NCI-H1105 treated with DMSO at 0.1 percent for 48 hours (cell line): Measurements from ENCODE around the gene LCN6.
"Not testable (repeated sequence)": the region's sequence is repeated elsewhere in the genome, so short reads cannot be mapped to it uniquely, and the experiment has no call there.

Experiments
- DNase-seq: peaks from one replicate; lab custom pipeline; 2025; lab: John Stamatoyannopoulos, UW

Gene LCN6

DNA sequence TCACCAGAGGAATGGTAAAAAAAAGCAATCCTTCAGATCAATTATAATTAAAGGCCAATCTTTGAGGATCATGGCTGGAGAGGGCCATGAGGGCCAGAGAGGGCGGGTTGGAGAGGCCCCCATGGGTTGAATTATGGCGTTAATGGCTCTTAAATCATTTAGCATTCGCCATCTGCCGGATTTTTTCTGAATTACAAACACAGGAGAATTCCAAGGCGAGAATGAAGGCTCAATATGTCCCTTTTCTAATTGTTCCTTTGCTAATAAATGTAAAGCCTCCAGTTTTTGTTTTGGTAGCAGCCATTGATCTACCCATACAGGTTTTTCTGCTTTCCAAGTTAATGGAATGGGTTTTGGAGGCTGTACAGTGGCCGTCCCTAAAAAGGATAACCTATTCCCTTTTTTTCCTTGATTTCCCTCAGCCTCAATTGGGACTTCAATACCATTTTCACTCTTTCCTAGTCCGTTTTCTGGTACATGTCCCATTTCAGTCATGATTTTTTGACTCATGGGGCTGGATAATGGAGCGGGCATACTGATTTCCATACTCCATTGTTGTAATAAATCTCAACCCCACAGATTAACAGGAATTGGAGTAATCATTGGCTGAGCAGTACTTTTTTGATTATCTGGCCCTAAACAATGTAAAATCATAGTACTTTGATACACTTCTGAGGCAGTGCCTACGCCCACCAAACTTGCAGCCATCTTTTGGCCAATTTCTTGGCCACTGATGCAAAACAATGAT, 36.1 kb upstream of the LCN6 start:
- peak; percentile 13 for DNase-seq

GRCh38 chr9:136782452-136782851, 34.1 kb upstream of the LCN6 start:
- no peak for DNase-seq

- DNase-seq, result no peak
Measured at GRCh38 chr9:136779808-136780207, 31.5 kb upstream of the LCN6 start.

DNA sequence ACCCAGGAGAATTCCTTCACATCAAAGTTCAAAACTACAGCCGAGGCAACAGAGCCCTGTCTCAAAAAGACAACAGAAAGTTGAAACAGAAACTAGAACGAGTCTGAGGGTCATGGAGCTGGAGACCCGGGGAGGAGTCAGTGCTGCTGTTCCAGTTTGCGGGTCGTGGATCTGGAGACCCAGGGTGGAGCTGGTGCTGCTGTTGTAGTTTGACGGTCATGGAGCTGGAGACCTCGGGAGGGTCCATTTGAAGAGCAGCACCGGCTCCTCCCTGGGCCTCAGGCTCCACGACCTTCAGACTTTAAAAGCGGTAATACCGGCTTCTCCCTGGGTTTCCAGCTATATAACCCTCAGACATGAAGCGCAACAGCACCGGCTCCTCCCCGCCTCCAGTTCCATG, 29.0 kb upstream of the LCN6 start:
- DNase-seq, result no peak

GRCh38 chr9:136776947-136777346, 28.6 kb upstream of the LCN6 start:
- no peak for DNase-seq

GRCh38 chr9:136775191-136775590, 26.9 kb upstream of the LCN6 start:
- DNase-seq, result no peak

- no peak for DNase-seq
Measured at GRCh38 chr9:136774416-136775045, 26.2 kb upstream of the LCN6 start.

DNA sequence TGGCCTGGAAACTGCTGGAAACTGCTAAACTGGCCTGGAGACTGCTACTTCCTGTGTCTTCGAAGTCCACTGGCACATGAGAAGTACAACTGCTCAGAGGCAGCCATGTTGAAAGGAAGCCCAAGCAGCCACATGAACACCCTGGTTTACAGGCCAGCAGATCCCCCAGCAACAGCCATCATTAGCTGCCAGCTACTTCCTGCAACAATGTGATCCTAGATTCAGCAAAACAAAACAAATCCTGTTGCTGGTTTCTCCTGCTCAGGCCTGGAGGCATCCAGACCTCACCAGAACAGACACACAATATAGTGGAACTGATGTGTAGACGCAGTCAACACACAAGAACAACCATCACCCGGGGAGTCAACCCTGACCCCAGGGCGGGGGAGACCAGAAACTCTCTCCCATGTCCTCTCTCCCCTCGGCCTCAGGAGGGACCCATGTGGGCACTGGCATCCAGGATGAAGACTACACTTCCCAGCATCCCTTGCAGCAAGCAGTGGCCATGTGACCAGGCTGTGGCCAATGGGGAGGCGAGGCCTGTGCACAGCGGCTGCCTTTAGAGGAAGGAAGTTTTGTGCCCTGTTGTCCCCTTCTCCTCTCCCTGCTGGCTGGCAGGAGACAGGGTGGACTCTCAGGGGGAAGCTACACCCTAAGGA, 25.2 kb upstream of the LCN6 start:
- no peak for DNase-seq

- DNase-seq, result no peak
Measured at GRCh38 chr9:136771907-136772415, 23.6 kb upstream of the LCN6 start.

- no peak for DNase-seq
Measured at GRCh38 chr9:136769710-136770191, 21.4 kb upstream of the LCN6 start.

- DNase-seq, result peak; percentile 66
Measured at GRCh38 chr9:136766410-136767120, 18.2 kb upstream of the LCN6 start.

GRCh38 chr9:136765745-136766409, 17.6 kb upstream of the LCN6 start:
- not testable (repeated sequence) for DNase-seq

GRCh38 chr9:136765041-136765440, 16.7 kb upstream of the LCN6 start:
- no peak for DNase-seq

DNA sequence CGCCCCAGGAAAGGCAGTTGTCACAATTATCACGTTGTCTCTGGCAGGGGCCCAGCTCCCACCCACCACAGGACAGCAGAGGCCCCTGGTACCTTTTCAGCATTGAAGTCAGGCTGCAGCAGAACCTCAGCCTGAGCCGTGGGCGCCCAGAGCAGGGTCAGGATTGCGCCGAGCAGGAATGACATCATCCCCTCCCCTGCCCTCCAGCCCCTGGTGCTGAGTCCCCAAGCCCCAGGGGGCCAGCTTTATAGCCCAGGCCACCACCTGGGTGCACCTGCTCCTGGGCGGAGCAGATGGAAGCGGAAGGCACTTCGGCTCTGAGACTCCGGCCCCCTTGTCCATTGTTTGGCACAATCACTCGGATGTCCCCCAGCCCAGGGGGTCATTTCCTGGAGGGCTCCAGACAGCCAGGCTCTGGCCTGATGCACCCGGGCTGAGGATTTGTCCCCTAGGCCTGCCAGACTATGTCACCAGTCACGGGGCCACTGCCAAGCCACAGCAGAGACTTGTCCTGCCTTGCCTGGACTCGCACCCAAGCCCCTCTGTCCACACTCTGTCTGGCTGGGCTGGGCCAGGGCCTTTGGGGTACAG, 16.1 kb upstream of the LCN6 start, which contains the start of gene LCN15:
Gene LCN15 (minus strand): TSS at position 218 of the 591 bp plus-strand sequence. CDS start 30 bp downstream, at position 188.
- no peak for DNase-seq

- no peak for DNase-seq
Measured at GRCh38 chr9:136763649-136764035, 15.3 kb upstream of the LCN6 start.

GRCh38 chr9:136762915-136763648, 14.8 kb upstream of the LCN6 start:
- DNase-seq, result no peak

- no peak for DNase-seq
Measured at GRCh38 chr9:136762221-136762691, 13.9 kb upstream of the LCN6 start.

GRCh38 chr9:136761545-136761981, 13.2 kb upstream of the LCN6 start:
- no peak for DNase-seq

DNA sequence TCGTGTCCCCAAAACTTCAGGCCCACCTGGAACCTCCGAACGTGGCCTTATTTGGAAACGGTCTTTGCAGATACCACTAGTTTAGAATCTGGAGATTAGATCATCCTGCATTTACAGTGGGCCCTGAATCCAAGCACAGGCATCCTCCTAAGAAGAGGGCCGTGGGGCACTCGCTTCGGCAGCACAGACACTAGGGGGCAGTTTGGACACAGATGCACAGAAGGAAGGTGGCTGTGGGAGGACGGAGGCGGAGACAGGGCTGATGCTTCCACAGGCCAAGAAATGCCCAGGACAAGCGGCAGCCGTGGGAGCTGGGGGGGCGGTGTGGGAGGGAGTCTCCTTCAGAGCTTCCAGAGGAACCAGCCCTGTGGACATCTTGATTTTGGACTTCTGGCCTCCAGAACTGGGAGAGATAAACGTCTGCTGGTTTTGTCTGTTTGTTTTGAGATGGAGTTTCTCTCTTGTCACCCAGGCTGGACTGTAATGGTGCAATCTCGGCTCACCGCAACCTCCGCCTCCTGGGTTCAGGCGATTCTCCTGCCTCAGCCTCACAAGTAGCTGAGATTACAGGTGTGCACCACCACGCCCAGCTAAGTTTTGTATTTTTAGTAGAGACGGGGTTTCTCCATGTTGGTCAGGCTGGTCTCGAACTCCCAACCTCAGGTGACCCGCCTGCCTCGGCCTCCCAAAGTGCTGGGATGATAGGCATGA, 12.7 kb upstream of the LCN6 start:
- not testable (repeated sequence) for DNase-seq

GRCh38 chr9:136760424-136760823, 12.1 kb upstream of the LCN6 start:
- DNase-seq, result no peak
